GM06990 (cell line): ENCODE results near the gene DMRT1.
"Not testable (repeated sequence)": the region's sequence is repeated elsewhere in the genome, so short reads cannot be mapped to it uniquely, and the experiment has no call there.

Experiments used
- DNase-seq: peaks from one replicate; pipeline ENCODE4 v3.0.0-alpha.2; 2011; ENCODE audit not compliant: insufficient read length; ENCODE audit errors: extremely low read depth
- H3K27me3 ChIP-seq: replicated peaks from 2 replicates; pipeline ENCODE4 v1.6.0; 2011; ENCODE audit warnings: low read length; ENCODE audit not compliant: control insufficient read depth, insufficient read depth
- H3K36me3 ChIP-seq: 2 replicates; pipeline ENCODE4 v1.5.1; 2011; ENCODE audit warnings: low read length; ENCODE audit not compliant: control insufficient read depth, insufficient read depth
- H3K4me3 ChIP-seq: replicated peaks from 2 replicates; pipeline ENCODE4 v1.5.1; 2011; ENCODE audit warnings: low read depth, mild to moderate bottlenecking, control low read depth, low read length
- CTCF ChIP-seq: IDR thresholded peaks from 2 replicates; pipeline ENCODE4 v1.5.1; 2011; ENCODE audit warnings: low read length, control low read depth, mild to moderate bottlenecking, inconsistent platforms; ENCODE audit not compliant: insufficient read depth, poor library complexity, severe bottlenecking

Gene DMRT1

GRCh38 chr9:846852-847251, 5.4 kb downstream of the DMRT1 start:
- H3K36me3 ChIP-seq: no peaks in the 10 kb centered on the region
- TF ChIP-seq CTCF: no peak
- H3K4me3 ChIP-seq: no peak overlapping the region
- H3K27me3 ChIP-seq: no peaks in the 10 kb centered on the region; the same call in 1 of the 2 replicates
- no peak for DNase-seq

- H3K27me3 ChIP-seq: no peaks in the 10 kb centered on the region; the same call in 1 of the 2 replicates
- no peak for DNase-seq
- no peak overlapping the region for H3K4me3 ChIP-seq
Measured at GRCh38 chr9:847505-847904, 6.0 kb downstream of the DMRT1 start.

GRCh38 chr9:849431-849830, 7.9 kb downstream of the DMRT1 start:
- no peak for DNase-seq
- Histone ChIP-seq H3K27me3 (no peaks in the 10 kb centered on the region), H3K4me3 (no peak overlapping the region), H3K36me3 (no peaks in the 10 kb centered on the region)
- no peak for TF ChIP-seq CTCF

More at GRCh38 chr9:847505-847904, 6.0 kb downstream of the DMRT1 start:
- TF ChIP-seq CTCF: no peak
- no peaks in the 10 kb centered on the region for H3K36me3 ChIP-seq

GRCh38 chr9:852539-852938, 11.0 kb downstream of the DMRT1 start:
- Histone ChIP-seq H3K36me3 (no peaks in the 10 kb centered on the region), H3K4me3 (no peak overlapping the region), H3K27me3 (no peaks in the 10 kb centered on the region)
- TF ChIP-seq CTCF: no peak
- DNase-seq: peak; percentile 24

GRCh38 chr9:859251-859650, 17.8 kb downstream of the DMRT1 start:
- peak; percentile 66 for DNase-seq
- Histone ChIP-seq H3K27me3 (no peaks in the 10 kb centered on the region), H3K36me3 (no peaks in the 10 kb centered on the region), H3K4me3 (no peak overlapping the region)
- no peak for TF ChIP-seq CTCF

GRCh38 chr9:860706-861105, 19.2 kb downstream of the DMRT1 start:
- Histone ChIP-seq H3K36me3 (no peaks in the 10 kb centered on the region), H3K4me3 (no peak overlapping the region), H3K27me3 (no peaks in the 10 kb centered on the region)
- DNase-seq: no peak
- no peak for TF ChIP-seq CTCF

- not testable (repeated sequence) for H3K36me3 ChIP-seq, H3K27me3 ChIP-seq, DNase-seq, H3K4me3 ChIP-seq
Measured at GRCh38 chr9:861525-861924, 20.0 kb downstream of the DMRT1 start.
